Liver (tissue), 9 donors: Measurements from ENCODE around the gene KRTAP10-5. TPM values are rescaled to one million over a fixed set of nuclear protein-coding genes. Genes with fewer than 3 reads are reported as not detected.
A peak's percentile ranks its signal among the peaks of the same experiment; 100 is the strongest.

Experiments
- DNase-seq: peaks from one replicate; pipeline ENCODE4 v3.0.0-alpha.2; 2017; ENCODE audit warnings: low spot score
- H3K27ac ChIP-seq, 2 donors: one replicate each; pipeline ENCODE4 v1.7.0; 2013; ENCODE audit warnings: inconsistent platforms in 2 of 2, low read length in 2 of 2, control low read depth in 1 of 2, low read depth in 1 of 2, mild to moderate bottlenecking in 1 of 2
- H3K27me3 ChIP-seq, 4 donors: one replicate each; pipeline versions ENCODE4 v1.6.1 to v1.7.0; 2013; ENCODE audit warnings: low read length in 3 of 4, inconsistent platforms in 1 of 4, mild to moderate bottlenecking in 1 of 4, moderate library complexity in 1 of 4; ENCODE audit not compliant: control insufficient read depth in 4 of 4, insufficient read depth in 4 of 4
- H3K36me3 ChIP-seq, 4 donors: one replicate each; pipeline versions ENCODE4 v1.6.1 to v1.7.0; 2013; ENCODE audit warnings: low read length in 3 of 4, mild to moderate bottlenecking in 3 of 4, low read depth in 1 of 4, moderate library complexity in 1 of 4; ENCODE audit not compliant: control insufficient read depth in 4 of 4, insufficient read depth in 3 of 4
- H3K4me1 ChIP-seq, 4 donors: one replicate each; pipeline versions ENCODE4 v1.6.1 to v1.7.0; 2013; ENCODE audit warnings: low read length in 3 of 4, mild to moderate bottlenecking in 3 of 4, moderate library complexity in 1 of 4; ENCODE audit not compliant: control insufficient read depth in 4 of 4, insufficient read depth in 4 of 4
- H3K4me3 ChIP-seq, 3 donors: one replicate each; pipeline versions ENCODE4 v1.6.1 to v1.7.0; 2013; ENCODE audit warnings: low read length in 3 of 3, control low read depth in 1 of 3, low read depth in 1 of 3, mild to moderate bottlenecking in 1 of 3
- H3K9ac ChIP-seq, 2 donors: one replicate each; pipeline ENCODE4 v1.7.0; 2013; ENCODE audit warnings: low read length in 2 of 2, mild to moderate bottlenecking in 2 of 2, moderate library complexity in 2 of 2, control low read depth in 1 of 2, low read depth in 1 of 2
- H3K9me3 ChIP-seq, 4 donors: one replicate each; pipeline versions ENCODE4 v1.6.1 to v1.7.0; 2013; ENCODE audit warnings: low read length in 3 of 4; ENCODE audit not compliant: control insufficient read depth in 4 of 4
- ATF3 ChIP-seq: IDR thresholded peaks from 2 replicates; pipeline ENCODE4 v1.6.1; 2016; ENCODE audit warnings: antibody characterized with exemption
- EGR1 ChIP-seq, 2 donors: IDR thresholded peaks; 2 replicates each; pipeline ENCODE4 v1.6.1; 2016 to 2018; ENCODE audit warnings: antibody characterized with exemption in 2 of 2, low read depth in 2 of 2
- FOXA1 ChIP-seq: IDR thresholded peaks from 2 replicates; pipeline ENCODE4 v1.6.1; 2016; ENCODE audit warnings: antibody characterized with exemption
- FOXA2 ChIP-seq: IDR thresholded peaks from 2 replicates; pipeline ENCODE4 v1.6.1; 2016; ENCODE audit warnings: antibody characterized with exemption
- GABPA ChIP-seq, 2 donors: IDR thresholded peaks in 1 of 2; conservative IDR thresholded peaks in 1 of 2; 2 replicates each; pipeline ENCODE4 v1.6.1; 2016; ENCODE audit warnings: antibody characterized with exemption in 2 of 2, mild to moderate bottlenecking in 1 of 2, moderate library complexity in 1 of 2
- HNF4A ChIP-seq, 2 donors: conservative IDR thresholded peaks; 2 replicates each; pipeline ENCODE4 v1.6.1; 2016; ENCODE audit warnings: antibody characterized with exemption in 2 of 2, mild to moderate bottlenecking in 2 of 2
- HNF4G ChIP-seq: IDR thresholded peaks from 2 replicates; pipeline ENCODE4 v1.6.1; 2016; ENCODE audit warnings: antibody characterized with exemption
- JUND ChIP-seq, 2 donors: IDR thresholded peaks; 2 replicates each; pipeline ENCODE4 v1.6.1; 2016; ENCODE audit warnings: antibody characterized with exemption in 2 of 2
- MAX ChIP-seq: IDR thresholded peaks from 2 replicates; pipeline ENCODE4 v1.6.1; 2016; ENCODE audit warnings: antibody characterized with exemption
- NR2F2 ChIP-seq: IDR thresholded peaks from 2 replicates; pipeline ENCODE4 v1.6.1; 2016; ENCODE audit warnings: antibody characterized with exemption
- RAD21 ChIP-seq, 2 donors: IDR thresholded peaks; 2 replicates each; pipeline ENCODE4 v1.6.1; 2016; ENCODE audit warnings: antibody characterized with exemption in 2 of 2, mild to moderate bottlenecking in 2 of 2
- RXRA ChIP-seq, 2 donors: IDR thresholded peaks; 2 replicates each; pipeline ENCODE4 v1.6.1; 2017 to 2018; ENCODE audit warnings: antibody characterized with exemption in 2 of 2, mild to moderate bottlenecking in 1 of 2
- SP1 ChIP-seq: IDR thresholded peaks from 2 replicates; pipeline ENCODE4 v1.6.1; 2018; ENCODE audit warnings: antibody characterized with exemption, mild to moderate bottlenecking
- TAF1 ChIP-seq: conservative IDR thresholded peaks from 2 replicates; pipeline ENCODE4 v1.6.1; 2016; ENCODE audit warnings: antibody characterized with exemption, mild to moderate bottlenecking
- ZBTB33 ChIP-seq: IDR thresholded peaks from 2 replicates; pipeline ENCODE4 v1.6.1; 2016; ENCODE audit warnings: antibody characterized with exemption
- whole genome bisulfite sequencing: extraction: QIAGEN DNeasy Blood & Tissue Kit; methylation state at CpG from one replicate; pipeline ENCODE4 v1.1.7; 2013; 5-methylcytosine and 5-hydroxymethylcytosine counted together
- polyA plus RNA-seq, 2 donors: library from polyadenylated mRNA; stranded (reverse) in 1 of 2; unstranded in 1 of 2; fragments of 200-250 nt in 1 of 2; fragments of >200 nt in 1 of 2; fragmentation: Nextera tagmentation in 1 of 2; extraction: Ambion mirVana in 1 of 2; gene quantifications; one replicate each; pipeline versions ENCODE4 v1.2.1 to v1.2.3, GENCODE V29; 2013 to 2015
- total RNA-seq, 2 donors: library from RNA; depleted of rRNA; stranded (reverse); fragments of >200 nt; gene quantifications; one replicate each; pipeline ENCODE4 v1.2.3, GENCODE V29; 2014
- TF ChIP-seq, protein P1 (sequence below): IDR thresholded peaks from 2 replicates; pipeline ENCODE4 v1.6.1; 2016; ENCODE audit warnings: antibody characterized with exemption, mild to moderate bottlenecking
- donor health status: healthy.
- donor health status: healthy.
- donor health status: healthy.
- donor health status: healthy.
- donor health status: healthy.

Gene KRTAP10-5
- total and polyA plus RNA-seq, 4 donors, result not detected

DNA sequence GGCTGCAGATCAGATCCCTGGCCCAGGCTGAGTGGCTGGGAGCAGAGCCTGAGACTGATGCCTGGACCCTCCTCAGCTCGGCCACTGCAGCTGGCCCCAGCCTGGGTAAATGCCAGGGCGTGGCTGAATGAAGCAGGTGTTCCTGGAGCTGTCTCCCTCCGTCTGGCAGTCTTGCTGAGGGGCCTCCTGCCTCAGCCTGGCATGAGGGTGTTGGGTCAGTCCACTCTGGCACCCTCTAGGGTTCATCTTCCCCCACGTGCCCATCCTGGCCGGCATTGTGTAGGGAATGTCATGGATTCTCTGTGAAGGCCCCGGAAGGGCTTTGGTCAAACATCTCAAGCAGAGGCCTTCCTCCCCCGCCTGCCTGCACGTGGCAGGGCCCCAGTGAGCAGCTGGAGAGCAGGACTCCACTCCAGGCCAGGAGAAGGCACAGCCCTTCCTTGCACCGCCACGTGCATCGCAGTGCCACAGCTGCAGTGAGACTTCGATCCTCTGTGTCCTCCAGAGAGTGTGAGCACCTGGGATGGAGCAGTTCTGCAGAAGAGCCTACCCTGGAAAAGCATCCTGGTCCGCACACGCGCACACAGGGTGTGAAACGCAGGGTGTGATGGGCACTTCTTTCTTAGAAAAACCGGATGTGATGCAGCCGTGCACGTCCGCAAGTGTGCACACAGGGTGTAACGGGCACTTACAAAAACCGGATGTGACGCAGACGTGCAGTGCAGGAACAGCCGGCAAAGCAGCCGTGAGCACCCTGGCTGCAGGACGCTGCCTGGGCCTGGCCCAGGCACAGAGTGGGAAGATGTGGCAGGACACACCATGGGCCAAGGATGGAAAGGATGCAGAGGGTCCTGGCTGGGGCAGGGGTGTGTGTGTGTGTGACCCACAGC is 11.5 kb downstream of the KRTAP10-5 start:
- peaks cover 0 to 3% (median 1%) of the 10 kb centered on the region in 4 donors for H3K9me3 ChIP-seq
- no peak overlapping the region for H3K27ac ChIP-seq
- DNase-seq, result peak; percentile 29
- no peak overlapping the region for H3K4me3 ChIP-seq
- no peak overlapping the region for H3K9ac ChIP-seq
- H3K27me3 ChIP-seq, result no peaks in the 10 kb centered on the region
- WGBS, result 77% methylated on average over 27 of the region's 27 CpGs
- H3K36me3 ChIP-seq, result no peaks in the 10 kb centered on the region
- H3K4me1 ChIP-seq, result no peaks in the 10 kb centered on the region
- TF ChIP-seq TAF1, result no peak
- TF ChIP-seq RXRA (IDR thresholded peaks at IDR 0.05), result no peak
- no peak for TF ChIP-seq ZBTB33
- TF ChIP-seq EGR1 (IDR thresholded peaks at IDR 0.05; ENCODE audit: low read depth in 2 of 2), result no peak
- TF ChIP-seq HNF4G, result no peak
- TF ChIP-seq, protein P1, sequence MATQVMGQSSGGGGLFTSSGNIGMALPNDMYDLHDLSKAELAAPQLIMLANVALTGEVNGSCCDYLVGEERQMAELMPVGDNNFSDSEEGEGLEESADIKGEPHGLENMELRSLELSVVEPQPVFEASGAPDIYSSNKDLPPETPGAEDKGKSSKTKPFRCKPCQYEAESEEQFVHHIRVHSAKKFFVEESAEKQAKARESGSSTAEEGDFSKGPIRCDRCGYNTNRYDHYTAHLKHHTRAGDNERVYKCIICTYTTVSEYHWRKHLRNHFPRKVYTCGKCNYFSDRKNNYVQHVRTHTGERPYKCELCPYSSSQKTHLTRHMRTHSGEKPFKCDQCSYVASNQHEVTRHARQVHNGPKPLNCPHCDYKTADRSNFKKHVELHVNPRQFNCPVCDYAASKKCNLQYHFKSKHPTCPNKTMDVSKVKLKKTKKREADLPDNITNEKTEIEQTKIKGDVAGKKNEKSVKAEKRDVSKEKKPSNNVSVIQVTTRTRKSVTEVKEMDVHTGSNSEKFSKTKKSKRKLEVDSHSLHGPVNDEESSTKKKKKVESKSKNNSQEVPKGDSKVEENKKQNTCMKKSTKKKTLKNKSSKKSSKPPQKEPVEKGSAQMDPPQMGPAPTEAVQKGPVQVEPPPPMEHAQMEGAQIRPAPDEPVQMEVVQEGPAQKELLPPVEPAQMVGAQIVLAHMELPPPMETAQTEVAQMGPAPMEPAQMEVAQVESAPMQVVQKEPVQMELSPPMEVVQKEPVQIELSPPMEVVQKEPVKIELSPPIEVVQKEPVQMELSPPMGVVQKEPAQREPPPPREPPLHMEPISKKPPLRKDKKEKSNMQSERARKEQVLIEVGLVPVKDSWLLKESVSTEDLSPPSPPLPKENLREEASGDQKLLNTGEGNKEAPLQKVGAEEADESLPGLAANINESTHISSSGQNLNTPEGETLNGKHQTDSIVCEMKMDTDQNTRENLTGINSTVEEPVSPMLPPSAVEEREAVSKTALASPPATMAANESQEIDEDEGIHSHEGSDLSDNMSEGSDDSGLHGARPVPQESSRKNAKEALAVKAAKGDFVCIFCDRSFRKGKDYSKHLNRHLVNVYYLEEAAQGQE, result no peak
- no peak for TF ChIP-seq FOXA1
- TF ChIP-seq FOXA2, result no peak
- no peak for TF ChIP-seq MAX
- no peak for TF ChIP-seq JUND (IDR thresholded peaks at IDR 0.05)
- TF ChIP-seq GABPA (IDR thresholded peaks at IDR 0.05 in 1 of 2, conservative IDR thresholded peaks at IDR 0.05 in 1 of 2), result no peak
- TF ChIP-seq RAD21 (IDR thresholded peaks at IDR 0.05), result no peak
- TF ChIP-seq ATF3, result no peak
- TF ChIP-seq SP1, result no peak

GRCh38 chr21:44568261-44568660 is 12.1 kb downstream of the KRTAP10-5 start:
- Histone ChIP-seq H3K27ac (no peak overlapping the region), H3K4me1 (no peaks in the 10 kb centered on the region), H3K27me3 (no peaks in the 10 kb centered on the region), H3K9ac (no peak overlapping the region), H3K9me3 (peaks cover 0 to 3% (median 1%) of the 10 kb centered on the region in 4 donors), H3K4me3 (no peak overlapping the region), H3K36me3 (no peaks in the 10 kb centered on the region)
- TF ChIP-seq TAF1, result no peak
- no peak for TF ChIP-seq HNF4A (conservative IDR thresholded peaks at IDR 0.05)
- no peak for TF ChIP-seq ATF3
- no peak for TF ChIP-seq HNF4G
- no peak for TF ChIP-seq RAD21 (IDR thresholded peaks at IDR 0.05)
- no peak for TF ChIP-seq GABPA (IDR thresholded peaks at IDR 0.05 in 1 of 2, conservative IDR thresholded peaks at IDR 0.05 in 1 of 2)
- TF ChIP-seq ZBTB33, result no peak
- TF ChIP-seq NR2F2, result no peak
- TF ChIP-seq, protein P1, result no peak
- no peak for TF ChIP-seq RXRA (IDR thresholded peaks at IDR 0.05)
- DNase-seq, result no peak
- WGBS, result 83% methylated on average over 12 of the region's 12 CpGs
